NCI-H446 treated with DMSO at 0.1 percent for 48 hours (cell line): ENCODE measurements around the gene HDAC7.

Source experiments
- DNase-seq: peaks from one replicate; lab custom pipeline; 2025; lab: John Stamatoyannopoulos, UW

The HDAC7 gene

DNA sequence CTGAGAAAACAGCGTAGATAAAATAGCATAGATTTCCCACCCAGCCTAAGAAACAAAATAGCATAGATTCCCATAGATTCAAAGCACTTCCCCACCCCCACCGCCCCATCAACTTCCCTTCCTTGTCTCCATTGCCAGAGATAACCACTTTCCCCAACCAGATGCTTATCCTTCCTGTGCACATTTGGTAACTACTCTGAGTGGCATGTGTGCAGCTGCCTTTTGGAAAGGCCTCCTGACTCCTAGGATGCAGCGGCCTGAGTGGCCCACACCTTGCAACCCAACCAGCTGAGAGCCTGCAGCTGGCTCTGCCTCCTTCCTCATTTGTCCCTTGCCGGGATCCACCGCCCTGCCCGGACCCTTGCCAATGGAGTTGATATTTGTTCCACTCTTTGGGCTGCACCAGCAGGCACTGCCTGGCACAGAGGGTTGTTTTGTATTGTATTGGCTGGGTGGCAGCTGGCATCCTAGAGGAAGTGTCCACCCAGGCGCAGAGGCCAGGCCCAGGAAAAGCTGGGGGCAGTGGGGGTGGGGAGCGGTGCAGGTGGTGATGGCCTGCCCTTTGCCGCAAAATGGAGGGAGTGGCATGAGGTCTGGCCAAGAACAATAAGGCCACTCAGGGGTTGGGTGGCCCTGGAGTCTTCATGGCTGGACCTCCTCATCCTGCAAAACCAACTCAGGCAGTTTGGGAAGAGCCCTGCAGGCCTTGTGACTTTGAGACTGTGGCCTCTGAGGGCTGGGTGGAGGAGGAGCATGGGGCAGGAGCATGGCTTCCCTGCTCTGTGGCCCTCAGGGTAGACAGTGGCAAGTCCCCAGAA lies 41.8 kb downstream of the HDAC7 start:
- DNase-seq = no peak

DNA sequence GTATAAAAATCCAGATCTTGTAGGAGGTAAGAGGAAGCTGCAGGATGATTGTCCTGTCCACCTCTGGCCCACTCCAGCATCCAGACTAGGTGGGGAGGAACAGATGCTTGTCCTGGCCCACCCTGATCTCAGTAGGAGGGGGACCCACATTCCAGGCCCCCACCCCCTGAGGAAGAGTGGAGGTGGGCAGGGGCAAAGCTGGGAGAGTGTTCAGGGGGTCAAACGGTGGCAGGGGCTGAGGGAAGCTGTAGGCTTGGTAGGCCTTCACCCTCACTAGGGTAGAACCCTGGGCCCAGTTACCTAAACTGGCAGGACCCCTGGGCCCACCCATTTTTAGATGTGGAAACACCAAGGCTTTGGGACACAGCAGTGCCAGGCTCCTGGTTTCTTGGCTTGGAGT lies 42.6 kb downstream of the HDAC7 start:
- no peak for DNase-seq

DNA sequence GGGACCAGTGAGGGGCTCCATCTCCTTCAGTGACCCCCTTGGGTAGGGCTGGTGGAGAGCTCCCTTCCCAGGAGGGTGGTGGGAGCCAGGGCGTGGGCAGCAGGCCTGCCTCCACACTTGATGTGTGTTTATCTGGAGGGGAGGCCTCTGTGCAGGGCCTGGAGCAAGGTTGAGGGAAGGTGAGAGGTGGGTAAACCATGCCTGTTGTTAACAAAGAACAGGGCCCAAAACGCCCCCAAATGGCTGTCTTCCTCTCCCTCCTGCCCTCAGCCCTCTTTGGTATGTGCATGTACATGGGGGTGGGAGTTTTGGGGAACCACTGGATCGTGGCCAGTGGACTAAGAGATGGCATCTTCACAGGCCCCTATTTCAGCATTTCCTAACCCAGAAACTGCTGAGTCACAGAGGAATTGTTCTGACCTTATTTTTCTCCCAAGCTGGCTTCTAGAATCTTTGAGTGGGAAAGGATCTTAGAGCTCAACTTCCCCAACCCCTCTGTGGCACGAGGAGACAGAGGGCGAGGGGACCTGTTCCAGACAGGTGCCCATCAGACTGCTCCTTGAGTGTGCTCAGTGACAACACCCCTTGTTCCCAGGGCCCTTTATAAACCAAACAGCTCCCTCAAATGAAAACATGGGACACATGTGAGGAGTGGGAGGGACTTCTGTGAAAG lies 43.1 kb downstream of the HDAC7 start:
- no peak for DNase-seq

DNA sequence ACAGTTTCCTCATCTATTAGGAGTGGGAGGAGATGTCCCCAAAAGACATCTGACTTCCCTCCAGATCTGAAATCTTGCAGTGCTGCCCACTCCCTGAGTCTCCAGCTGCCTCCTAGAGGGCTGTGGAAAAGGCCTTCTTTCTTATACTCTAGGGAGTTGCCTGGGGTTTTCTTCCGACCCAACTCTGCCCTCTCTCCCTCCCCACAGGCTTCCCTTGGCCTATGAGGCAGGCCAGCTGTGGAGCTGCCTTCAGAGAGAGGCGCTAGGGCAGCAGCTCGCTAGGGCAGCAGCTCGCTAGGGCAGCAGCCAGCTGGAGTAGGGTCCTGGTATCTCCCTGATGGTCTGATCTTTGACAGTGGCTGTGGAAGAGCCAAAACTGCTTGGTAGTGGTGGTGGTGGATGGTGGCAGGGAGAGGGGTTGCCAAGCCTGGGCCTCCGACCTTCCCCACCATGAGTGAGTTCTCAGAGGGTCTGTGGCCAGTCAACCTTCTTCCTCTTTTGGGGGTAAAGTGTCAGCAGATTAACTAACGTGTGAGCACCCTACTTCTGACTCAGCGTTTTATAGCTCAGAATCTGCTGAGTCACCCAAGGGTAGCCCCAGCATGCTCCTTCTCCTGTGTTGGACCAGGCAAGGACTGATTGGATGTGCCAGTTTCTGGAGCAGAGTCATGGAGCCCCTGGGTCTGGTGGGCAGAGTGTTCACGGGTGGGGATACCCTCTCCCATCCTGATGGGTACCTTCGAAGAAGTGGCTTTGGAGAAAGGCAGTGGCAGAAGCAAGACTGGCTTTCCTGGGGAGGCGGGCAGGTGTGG lies 44.4 kb downstream of the HDAC7 start:
- no peak for DNase-seq

DNA sequence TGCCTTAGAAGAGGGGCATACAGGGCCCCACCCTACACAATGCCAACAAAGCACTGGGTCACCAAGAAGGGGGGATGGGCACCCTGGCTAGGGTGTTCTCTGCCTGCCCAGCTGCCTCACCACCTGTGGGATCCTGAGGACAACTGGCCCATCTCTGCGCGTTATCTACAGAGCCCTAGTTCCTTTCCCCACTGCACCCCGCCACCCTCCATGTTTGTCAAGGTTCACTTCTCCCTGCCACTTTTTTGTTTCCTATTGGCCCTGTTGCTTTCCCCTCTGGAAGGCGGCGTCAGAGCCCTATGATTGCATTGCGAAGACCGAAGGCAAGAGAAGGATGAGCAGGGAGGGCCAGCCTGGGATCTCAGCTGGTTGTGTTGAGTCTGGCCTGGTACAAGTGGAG lies 45.0 kb downstream of the HDAC7 start:
- DNase-seq = no peak

DNA sequence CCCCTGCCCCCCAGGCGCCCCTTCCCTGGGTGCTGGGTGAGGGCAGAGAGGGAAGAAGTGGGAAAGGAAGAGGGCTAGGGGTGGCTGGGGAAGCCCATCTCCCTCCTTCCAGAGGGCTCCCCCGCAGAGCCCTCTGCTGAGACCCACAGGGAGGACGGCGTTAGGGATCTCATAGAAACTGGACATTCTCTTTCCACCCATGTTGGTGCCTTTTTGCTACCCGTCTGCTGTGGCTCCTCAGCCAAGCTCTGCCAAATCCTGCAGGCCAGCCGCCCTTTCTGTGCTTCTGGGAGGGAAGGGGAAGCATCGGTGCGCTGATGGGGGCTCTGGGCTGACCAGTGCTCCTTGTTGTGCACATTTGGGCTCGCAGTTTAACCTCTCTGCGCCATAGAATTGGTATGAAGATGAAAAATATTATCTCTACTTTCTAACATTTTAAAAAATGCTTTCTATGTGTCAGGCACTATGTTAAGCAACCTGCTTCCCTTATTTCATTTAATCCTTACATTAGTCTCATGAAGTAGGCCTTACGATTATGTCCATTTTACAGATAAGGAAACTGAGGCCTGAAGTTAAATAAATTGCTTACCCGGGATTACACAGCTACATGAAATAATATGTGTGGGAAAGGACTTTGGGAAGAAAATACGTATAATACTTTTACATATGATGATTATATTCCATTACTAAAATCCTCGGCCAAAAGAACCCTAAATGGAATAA lies 45.7 kb downstream of the HDAC7 start:
- no peak for DNase-seq

DNA sequence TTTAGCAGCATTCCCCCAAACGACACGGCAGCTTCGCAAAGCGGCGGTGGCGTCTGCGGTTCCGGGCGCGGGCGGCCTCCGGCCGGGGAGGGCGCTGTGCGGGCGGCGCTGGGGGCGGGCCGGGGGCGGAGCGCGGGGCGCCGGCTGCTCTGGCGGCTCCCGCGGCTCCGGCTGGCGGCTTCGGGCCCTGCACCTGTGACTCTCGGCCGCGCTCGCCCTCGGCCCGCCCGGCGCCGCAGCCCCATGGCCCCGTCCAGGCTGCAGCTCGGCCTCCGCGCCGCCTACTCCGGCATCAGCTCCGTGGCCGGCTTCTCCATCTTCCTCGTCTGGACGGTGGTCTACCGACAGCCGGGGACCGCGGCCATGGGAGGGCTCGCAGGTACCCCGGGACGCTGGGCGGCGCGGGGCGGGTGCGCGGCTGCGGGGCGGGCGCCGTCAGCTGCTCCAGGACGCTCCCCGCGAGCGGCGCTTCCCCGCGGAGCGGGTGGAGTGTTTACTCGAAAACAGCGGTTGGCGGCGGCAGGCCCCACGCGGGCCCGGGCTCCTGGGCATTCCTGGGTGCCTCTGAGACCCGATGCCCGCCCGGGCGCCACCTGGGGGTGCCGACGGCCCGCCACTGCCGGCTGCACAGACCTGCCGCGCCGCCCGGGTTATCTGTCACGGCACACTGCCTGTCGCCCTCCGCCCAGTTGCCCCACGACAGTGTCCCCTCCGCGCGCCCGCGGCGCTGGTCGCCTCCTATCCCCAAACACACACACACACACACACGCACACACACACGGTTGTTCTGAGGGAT lies 46.4 kb downstream of the HDAC7 start, which contains the start of gene SLC48A1:
Gene SLC48A1 (plus strand): TSS at position 177 of the 796 bp plus-strand sequence. CDS start 67 bp downstream, at position 244.
- peak; percentile 44 for DNase-seq

DNA sequence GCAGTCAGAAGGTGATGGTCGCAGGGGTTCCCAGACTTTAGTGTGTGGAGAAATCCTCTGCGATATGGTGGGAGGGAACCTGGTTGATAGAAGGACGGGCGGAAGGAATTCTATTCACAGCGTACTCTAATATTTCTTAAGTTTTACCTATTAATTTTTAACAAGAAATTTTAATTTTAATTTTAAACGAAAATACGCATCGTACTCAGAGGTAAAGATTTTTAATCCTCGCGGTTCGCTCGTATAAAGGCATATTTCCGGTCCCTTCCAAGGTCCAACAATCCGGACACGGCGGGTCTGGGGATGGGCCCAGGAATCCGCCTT lies 47.0 kb downstream of the HDAC7 start:
- DNase-seq = no peak

DNA sequence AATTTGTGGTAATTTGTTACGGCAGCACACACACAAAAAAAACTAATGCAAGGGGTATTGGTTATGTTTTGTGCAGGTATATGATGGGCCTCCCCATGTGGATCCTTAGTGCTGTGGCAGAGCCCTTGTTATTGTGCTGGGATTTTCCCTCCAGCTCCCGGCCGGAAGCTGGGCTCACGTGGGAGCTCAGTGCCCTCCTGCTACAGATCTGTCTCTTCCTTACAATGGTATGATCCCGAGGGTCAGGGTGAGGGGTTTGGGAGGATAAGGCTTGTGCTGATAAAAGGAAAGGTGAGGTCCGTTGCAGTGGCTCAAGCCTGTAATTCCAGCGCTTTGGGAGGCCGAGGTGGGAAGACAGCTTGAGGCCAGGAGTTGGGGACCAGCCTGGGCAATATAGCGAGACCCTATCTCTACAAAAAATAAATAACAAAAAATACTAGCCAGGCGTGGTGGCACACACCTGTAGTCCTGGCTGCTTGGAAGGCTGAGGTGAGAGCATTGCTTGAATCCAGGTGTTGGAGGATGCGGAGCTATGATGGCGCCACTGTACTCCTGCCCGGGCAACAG lies 47.5 kb downstream of the HDAC7 start:
- no peak for DNase-seq

DNA sequence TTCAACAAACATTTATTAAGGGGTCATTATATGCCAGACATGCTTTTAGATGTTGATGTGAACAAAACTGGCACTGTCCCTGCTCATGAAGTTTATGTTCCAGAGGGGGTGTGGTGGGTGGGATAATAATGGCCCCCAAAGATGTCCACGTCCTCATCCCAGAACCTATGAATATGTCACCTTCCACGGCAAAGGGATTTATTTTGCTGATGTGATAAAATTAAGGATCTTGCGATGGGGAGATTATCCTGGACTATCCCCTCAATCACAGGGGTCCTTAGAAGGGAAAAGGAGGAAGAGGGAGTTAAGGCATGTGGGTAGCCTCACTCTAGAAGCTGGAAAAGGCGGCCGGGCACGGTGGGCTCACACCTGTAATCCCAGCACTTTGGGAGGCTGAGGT lies 48.4 kb downstream of the HDAC7 start:
- no peak for DNase-seq

DNA sequence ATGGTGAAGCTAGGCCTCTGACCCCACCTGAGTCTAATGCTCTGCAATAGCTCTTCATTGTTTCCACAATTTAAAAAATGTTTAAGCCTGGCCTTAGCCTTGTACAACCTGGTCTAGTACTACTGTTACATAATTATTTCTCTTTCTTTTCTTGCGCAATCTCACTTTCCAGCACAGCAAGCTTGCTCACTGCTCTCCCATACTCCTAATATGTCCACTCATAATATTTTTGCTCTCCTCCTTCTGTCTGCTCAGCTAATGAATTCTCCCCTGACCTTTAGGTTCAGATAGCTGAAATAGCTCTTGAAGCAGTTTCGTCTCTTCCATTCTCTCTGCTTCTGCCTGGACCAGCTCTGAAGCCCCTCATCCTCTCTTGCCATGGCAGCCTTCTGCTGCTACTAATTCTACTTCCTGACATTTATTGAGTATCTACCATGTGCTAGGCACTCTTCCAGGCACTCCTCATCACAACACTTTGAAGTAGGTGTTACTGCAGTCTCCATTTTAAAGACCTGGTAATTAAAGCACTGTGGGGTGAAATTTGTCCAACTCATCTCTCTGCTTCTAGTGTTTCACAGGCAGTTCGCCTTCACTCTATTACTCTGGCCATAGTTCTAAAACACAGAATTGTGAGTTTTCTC lies 49.5 kb downstream of the HDAC7 start:
- DNase-seq = no peak

DNA sequence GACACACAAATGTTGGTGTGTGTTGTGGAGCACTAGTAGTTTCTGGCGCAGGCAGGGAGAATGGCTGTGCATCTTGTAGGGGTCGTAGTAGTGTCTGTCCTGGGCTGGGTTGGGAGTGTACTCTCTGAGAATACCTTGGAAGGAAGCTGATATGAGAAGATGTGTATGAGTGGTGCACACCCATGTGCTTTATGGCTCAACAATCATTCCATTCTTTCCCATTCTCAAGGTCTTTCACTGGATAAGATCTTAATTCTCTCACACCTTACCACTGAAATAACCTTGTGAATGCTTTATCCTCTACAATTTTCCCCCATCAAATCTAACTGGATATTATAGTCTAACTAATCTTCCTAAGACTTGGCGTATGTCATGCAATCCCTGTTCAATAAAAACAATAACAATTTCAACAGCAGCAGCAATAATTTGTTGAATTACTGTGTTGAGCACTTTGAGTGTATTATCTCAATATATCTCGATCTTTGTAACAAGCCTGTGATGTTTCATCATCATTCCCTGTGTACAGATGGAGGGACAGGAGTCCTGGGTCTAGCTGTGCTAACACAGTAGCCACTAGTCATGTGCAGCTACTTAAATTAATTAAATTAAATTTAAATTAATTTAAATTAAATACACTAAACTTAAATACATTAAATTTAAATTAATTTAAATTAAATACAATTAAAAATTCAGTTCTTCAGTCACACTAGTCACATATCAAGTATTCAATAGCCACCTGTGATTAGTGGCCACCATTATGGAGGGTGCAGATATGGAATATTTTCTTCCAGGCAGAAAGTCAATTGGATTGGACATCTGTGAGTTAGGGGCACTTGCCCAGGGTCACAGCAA lies 50.2 kb downstream of the HDAC7 start:
- no peak for DNase-seq

DNA sequence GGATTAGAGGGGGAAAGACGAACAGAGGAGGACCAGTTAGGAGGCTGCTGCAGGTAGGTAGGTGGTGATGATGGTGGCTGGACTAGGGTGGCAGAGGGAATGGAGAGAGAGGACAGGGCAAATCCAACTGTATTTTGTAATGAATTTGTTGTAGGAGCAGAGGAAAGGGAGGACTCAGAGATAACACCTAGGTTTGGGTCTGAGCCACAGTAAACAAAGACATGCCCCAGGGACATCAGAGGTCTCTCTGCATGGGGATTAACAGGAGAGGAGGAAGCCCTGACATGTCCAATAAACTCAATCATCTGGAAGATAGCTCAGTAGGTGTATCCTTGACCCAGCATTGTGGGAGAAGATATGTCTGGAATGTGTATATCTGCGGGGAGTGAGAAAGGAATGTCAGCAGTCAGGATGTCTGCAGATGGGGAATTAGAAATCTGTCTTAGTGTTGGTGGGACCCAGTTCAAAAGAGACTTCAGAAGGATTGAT lies 51.3 kb downstream of the HDAC7 start:
- no peak for DNase-seq

DNA sequence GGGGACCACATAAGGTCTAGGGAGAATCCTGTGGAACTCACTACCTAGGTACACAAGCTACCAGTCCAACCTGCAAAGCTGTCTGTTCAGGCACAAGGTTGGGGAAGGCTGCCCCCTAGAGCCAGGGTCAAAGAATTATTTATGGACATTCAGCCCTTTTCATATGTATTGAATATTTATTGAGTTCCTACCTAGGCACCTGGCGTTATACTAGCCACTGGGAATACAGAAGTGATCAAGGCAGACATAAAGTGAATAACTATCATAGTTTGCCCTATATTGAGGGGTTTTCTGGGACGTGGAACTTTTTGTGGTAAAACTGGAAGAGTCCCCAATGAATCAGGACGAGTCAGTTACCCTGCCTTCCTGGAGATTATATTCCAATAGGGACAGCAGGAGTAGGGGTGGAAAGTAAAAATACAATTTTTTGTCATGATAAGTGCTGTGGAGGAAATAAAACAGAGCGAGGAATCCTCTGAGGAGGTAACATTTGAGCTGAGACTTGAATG lies 52.4 kb downstream of the HDAC7 start:
- DNase-seq = no peak

DNA sequence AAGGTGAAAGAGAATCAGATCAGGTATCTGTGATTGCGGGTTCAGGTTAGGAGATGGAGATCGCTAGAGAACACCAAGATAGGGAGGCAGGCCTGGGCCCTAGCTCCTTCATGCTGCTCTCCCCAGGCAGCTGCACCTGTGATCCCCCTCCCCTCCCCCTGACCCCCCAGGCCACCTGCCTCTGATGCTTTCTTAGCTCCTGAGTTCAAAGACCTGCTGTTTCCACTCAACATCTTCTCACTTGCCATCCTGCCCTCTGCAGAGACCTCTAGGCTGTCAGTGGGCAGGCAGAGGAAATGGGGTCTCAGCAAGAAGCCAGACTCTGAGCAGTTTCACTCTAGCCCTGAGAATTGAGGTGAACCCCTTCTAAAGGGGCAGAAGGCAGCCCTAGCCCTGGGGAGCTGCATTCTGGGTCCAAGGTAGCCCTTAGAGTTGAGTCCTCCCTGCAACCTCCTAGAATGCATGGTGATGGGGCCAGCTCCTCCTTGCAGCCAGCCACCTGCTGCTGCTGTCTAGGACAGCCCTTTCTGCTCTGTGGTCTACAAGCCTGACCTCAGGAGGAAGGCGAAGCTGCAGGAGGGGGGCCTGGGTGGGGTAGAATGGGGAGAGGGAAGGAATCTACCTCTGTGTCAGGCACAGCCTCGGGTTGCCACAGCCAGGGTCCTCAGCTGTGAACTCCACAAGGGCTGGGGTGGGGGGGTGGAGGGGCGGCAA lies 53.0 kb downstream of the HDAC7 start:
- no peak for DNase-seq

DNA sequence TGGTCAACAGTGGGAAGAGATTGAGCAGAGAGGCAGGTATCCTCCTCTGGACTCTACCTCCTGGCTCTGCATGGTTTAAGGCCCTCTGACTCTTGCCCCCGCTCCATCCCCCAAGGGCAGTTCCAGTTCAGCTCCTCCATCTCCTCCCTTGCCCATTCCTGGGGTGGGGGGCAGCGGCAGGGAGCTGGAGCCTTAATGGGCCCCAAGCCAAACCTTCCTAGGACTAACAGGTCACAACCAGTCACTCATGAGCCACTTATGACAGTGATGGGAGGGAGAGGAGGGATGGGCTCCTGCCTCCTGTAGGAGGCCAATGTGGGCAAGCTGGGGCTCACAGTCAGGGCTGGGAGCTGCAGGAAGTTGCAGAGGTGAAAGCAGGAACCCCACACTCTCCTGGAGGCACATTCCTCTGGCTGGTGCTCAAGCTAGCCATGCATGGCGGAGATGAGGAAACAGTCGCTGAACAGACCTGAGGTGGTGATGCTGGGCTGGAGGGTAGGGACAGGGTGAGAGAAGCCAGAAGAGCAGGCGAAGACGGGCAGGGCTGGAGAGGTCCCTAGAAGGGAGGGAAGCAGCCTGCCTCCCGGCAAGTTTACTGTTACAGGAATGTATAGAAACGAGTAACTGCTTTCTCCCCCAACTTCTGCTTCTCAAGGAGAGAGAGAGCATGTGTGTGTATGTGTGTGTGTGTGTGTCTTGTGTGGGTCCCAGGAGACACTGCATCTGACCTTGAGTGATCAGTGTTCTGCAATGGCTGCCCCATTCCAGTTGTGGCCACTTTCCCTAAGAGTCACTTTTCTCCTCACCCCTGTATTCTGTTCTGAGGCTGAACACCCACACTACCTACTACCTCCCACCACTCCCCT lies 56.0 kb downstream of the HDAC7 start:
- DNase-seq = no peak

DNA sequence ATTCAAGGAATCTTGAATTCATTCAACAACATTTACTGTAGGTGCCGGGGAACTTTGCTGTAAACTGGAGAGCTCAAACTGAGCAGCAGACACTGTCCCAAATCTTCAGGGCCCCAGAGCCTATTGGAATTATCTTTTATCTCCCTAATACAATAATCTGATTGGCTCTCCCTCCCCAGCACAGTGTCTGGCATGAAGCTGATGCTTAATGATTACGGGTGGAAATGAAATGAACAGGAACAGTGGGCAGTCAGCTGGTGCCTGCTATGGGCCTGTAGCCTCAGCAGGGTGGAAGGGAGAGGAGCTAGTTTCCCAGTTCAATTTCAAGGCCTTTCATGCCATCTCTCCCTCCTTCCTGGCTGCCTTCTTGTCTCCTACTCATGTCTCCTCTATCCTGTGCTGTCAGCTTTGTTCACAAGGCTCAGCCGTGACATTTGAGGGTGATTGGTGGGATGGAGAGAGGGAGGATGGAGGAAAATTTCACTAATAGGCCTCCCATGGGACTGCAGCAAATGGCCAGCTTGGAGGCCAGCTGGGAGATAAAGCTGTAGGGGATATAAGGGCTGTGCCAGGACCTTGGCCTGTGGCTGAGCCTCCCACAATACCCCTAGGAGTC lies 56.7 kb downstream of the HDAC7 start:
- DNase-seq = no peak
